HEK293 (cell line): ENCODE measurements around the gene UGT2A2.

Experiments
- ZNF114 ChIP-seq: fragments of 450-650 bp; formaldehyde crosslinking; IDR thresholded peaks from 2 replicates; pipeline ENCODE4 v1.5.0; 2017; ENCODE audit warnings: missing biosample characterization, missing genetic modification characterization
- TF ChIP-seq, protein P1 (sequence below): fragments of 450-650 bp; formaldehyde crosslinking; IDR thresholded peaks from 2 replicates; pipeline ENCODE4 v1.5.1; 2016; ENCODE audit warnings: missing biosample characterization, missing genetic modification characterization
- TF ChIP-seq, protein P2 (sequence below): fragments of 450-650 bp; formaldehyde crosslinking; IDR thresholded peaks from 2 replicates; pipeline ENCODE4 v1.5.1; 2016; ENCODE audit warnings: missing biosample characterization, missing genetic modification characterization

DNA sequence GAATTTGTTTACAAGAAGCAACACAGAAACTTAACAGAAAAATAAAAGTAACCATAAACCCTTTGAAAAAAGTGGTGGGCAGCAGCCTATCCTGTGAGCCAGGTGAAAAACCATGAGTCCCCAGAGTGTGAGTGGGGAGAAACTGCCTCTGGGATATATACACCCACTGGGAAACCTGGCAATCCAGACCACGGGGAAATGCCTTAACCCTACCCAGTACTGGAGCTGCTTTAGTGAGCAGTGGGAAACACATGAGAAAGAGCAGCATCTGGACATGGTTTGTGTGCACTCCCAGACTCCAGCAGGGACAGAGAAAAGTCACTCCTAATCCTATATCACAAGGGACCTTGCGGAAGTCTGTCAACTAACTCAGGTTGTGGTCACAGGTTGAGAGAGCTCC lies 39.4 kb downstream of the UGT2A2 start:
- no peak for TF ChIP-seq ZNF114 (tag by site-specific recombination)
- TF ChIP-seq, protein P1, sequence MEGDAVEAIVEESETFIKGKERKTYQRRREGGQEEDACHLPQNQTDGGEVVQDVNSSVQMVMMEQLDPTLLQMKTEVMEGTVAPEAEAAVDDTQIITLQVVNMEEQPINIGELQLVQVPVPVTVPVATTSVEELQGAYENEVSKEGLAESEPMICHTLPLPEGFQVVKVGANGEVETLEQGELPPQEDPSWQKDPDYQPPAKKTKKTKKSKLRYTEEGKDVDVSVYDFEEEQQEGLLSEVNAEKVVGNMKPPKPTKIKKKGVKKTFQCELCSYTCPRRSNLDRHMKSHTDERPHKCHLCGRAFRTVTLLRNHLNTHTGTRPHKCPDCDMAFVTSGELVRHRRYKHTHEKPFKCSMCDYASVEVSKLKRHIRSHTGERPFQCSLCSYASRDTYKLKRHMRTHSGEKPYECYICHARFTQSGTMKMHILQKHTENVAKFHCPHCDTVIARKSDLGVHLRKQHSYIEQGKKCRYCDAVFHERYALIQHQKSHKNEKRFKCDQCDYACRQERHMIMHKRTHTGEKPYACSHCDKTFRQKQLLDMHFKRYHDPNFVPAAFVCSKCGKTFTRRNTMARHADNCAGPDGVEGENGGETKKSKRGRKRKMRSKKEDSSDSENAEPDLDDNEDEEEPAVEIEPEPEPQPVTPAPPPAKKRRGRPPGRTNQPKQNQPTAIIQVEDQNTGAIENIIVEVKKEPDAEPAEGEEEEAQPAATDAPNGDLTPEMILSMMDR (tag by site-specific recombination): no peak
- TF ChIP-seq, protein P2, sequence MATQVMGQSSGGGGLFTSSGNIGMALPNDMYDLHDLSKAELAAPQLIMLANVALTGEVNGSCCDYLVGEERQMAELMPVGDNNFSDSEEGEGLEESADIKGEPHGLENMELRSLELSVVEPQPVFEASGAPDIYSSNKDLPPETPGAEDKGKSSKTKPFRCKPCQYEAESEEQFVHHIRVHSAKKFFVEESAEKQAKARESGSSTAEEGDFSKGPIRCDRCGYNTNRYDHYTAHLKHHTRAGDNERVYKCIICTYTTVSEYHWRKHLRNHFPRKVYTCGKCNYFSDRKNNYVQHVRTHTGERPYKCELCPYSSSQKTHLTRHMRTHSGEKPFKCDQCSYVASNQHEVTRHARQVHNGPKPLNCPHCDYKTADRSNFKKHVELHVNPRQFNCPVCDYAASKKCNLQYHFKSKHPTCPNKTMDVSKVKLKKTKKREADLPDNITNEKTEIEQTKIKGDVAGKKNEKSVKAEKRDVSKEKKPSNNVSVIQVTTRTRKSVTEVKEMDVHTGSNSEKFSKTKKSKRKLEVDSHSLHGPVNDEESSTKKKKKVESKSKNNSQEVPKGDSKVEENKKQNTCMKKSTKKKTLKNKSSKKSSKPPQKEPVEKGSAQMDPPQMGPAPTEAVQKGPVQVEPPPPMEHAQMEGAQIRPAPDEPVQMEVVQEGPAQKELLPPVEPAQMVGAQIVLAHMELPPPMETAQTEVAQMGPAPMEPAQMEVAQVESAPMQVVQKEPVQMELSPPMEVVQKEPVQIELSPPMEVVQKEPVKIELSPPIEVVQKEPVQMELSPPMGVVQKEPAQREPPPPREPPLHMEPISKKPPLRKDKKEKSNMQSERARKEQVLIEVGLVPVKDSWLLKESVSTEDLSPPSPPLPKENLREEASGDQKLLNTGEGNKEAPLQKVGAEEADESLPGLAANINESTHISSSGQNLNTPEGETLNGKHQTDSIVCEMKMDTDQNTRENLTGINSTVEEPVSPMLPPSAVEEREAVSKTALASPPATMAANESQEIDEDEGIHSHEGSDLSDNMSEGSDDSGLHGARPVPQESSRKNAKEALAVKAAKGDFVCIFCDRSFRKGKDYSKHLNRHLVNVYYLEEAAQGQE (tag by site-specific recombination): no peak
